Cardiac muscle cell (in vitro differentiated cells and primary cell): ENCODE results near the gene SMAD4. TPM values are rescaled to one million over a fixed set of nuclear protein-coding genes. Genes with fewer than 3 reads are reported as not detected.

Experiments used
- DNase-seq, 2 donors: peaks; one replicate each; pipeline versions ENCODE4 v3.0.0 to v3.0.0-alpha.2; 2010 to 2017; ENCODE audit warnings: low read depth in 1 of 2, low spot score in 1 of 2
- H3K27ac ChIP-seq: fragments of 200-600 bp; sonication (generic); 2 replicates; pipeline ENCODE4 v1.5.1; 2016
- H3K27me3 ChIP-seq: fragments of 200-600 bp; sonication (generic); 2 replicates; pipeline ENCODE4 v1.6.0; 2016; ENCODE audit warnings: control low read depth
- H3K36me3 ChIP-seq: fragments of 200-600 bp; sonication (generic); 2 replicates; pipeline ENCODE4 v1.5.1; 2016; ENCODE audit warnings: control low read depth
- H3K4me1 ChIP-seq: fragments of 200-600 bp; sonication (generic); 2 replicates; pipeline ENCODE4 v1.8.1; 2017; ENCODE audit warnings: low read depth, mild to moderate bottlenecking, mixed run types
- H3K4me3 ChIP-seq: fragments of 200-600 bp; sonication (generic); 2 replicates; pipeline ENCODE4 v1.5.1; 2016; ENCODE audit warnings: mild to moderate bottlenecking
- H3K9me3 ChIP-seq: fragments of 200-600 bp; sonication (generic); 2 replicates; pipeline ENCODE4 v1.5.1; 2017; ENCODE audit warnings: low read depth, mild to moderate bottlenecking, control low read depth
- CTCF ChIP-seq: IDR thresholded peaks from 2 replicates; pipeline ENCODE4 v1.5.1; 2012; ENCODE audit warnings: low read depth, mild to moderate bottlenecking, low read length
- polyA plus RNA-seq: library from polyadenylated mRNA; unstranded; fragments of >200 nt; fragmentation: Nextera tagmentation; extraction: Ambion mirVana; gene quantifications from 2 replicates; pipeline ENCODE4 v1.2.1, GENCODE V29; 2016
- total RNA-seq: library from RNA; depleted of rRNA; stranded (reverse); fragments of >200 nt; gene quantifications from 2 replicates; pipeline ENCODE4 v1.2.3, GENCODE V29; 2016

Gene SMAD4
- total and polyA plus RNA-seq, 2 experiments from 2014 or later: 72.4 to 75.5 TPM

GRCh38 chr18:51048190-51048589, 18.2 kb downstream of the SMAD4 start:
- no peak overlapping the region for H3K27ac ChIP-seq
- no peak for TF ChIP-seq CTCF

GRCh38 chr18:51049137-51049536, 19.1 kb downstream of the SMAD4 start:
- Histone ChIP-seq H3K4me1 (peaks cover 15% of the 10 kb centered on the region), H3K27me3 (no peaks in the 10 kb centered on the region), H3K4me3 (no peak overlapping the region), H3K27ac (peak overlapping the region; percentile 8), H3K36me3 (peaks cover 25% of the 10 kb centered on the region), H3K9me3 (no peaks in the 10 kb centered on the region)
- no peak for TF ChIP-seq CTCF
- no peak for DNase-seq

More at GRCh38 chr18:51048190-51048589, 18.2 kb downstream of the SMAD4 start:
- Histone ChIP-seq H3K9me3 (no peaks in the 10 kb centered on the region), H3K27me3 (no peaks in the 10 kb centered on the region), H3K36me3 (peaks cover 19% of the 10 kb centered on the region), H3K4me3 (no peak overlapping the region), H3K4me1 (peaks cover 15% of the 10 kb centered on the region)
- DNase-seq: no peak

GRCh38 chr18:51051105-51051712, 21.2 kb downstream of the SMAD4 start:
- TF ChIP-seq CTCF: peak; percentile 88
- Histone ChIP-seq H3K27ac (peak overlapping the region; percentile 25), H3K4me3 (no peak overlapping the region), H3K4me1 (no peaks in the 10 kb centered on the region), H3K9me3 (no peaks in the 10 kb centered on the region), H3K27me3 (no peaks in the 10 kb centered on the region), H3K36me3 (peaks cover 36% of the 10 kb centered on the region)
- peak; percentile 66 for DNase-seq

- Histone ChIP-seq H3K36me3 (peaks cover 38% of the 10 kb centered on the region), H3K9me3 (no peaks in the 10 kb centered on the region)
These were observed 23.8 kb downstream of the SMAD4 start for GRCh38 chr18:51053814-51054213.

GRCh38 chr18:51054764-51055163, 24.8 kb downstream of the SMAD4 start:
- H3K36me3 ChIP-seq: peaks cover 34% of the 10 kb centered on the region
- DNase-seq: peak in 1 of 2 donors; percentile 50
- H3K4me1 ChIP-seq: no peaks in the 10 kb centered on the region

More at GRCh38 chr18:51053814-51054213, 23.8 kb downstream of the SMAD4 start:
- Histone ChIP-seq H3K27ac (no peak overlapping the region), H3K27me3 (no peaks in the 10 kb centered on the region), H3K4me3 (no peak overlapping the region), H3K4me1 (no peaks in the 10 kb centered on the region)
- no peak for TF ChIP-seq CTCF
- DNase-seq: no peak

More at GRCh38 chr18:51054764-51055163, 24.8 kb downstream of the SMAD4 start:
- no peak for TF ChIP-seq CTCF
- H3K9me3 ChIP-seq: no peaks in the 10 kb centered on the region
- no peak overlapping the region for H3K27ac ChIP-seq
- H3K4me3 ChIP-seq: no peak overlapping the region
- no peaks in the 10 kb centered on the region for H3K27me3 ChIP-seq
